ENCODE results near the gene BEND3. TPM values are rescaled to one million over a fixed set of nuclear protein-coding genes. Genes with fewer than 3 reads are reported as not detected.

BEND3 gene
- total RNA-seq, 6 donors from 2014 or later: 2.1 to 5.8 (median 3.1) TPM

GRCh38 chr6:107045826-107046675, 69.3 kb downstream of the BEND3 start:
- ATAC-seq (ENCODE audit: low FRiP score in 2 of 2): no peak
- Histone ChIP-seq H3K9me3 (no peaks in the 10 kb centered on the region), H3K27ac (no peak overlapping the region), H3K36me3 (peaks cover 0 to 45% (median 6%) of the 10 kb centered on the region in 4 donors), H3K4me1 (no peaks in the 10 kb centered on the region), H3K4me3 (no peak overlapping the region), H3K27me3 (no peaks in the 10 kb centered on the region)
- 73 to 78% methylated on average over 10 to 11 of the region's 11 CpGs for WGBS, 2 donors
- TF ChIP-seq POLR2A (IDR thresholded peaks at IDR 0.05): no peak
- TF ChIP-seq POLR2AphosphoS5 (IDR thresholded peaks at IDR 0.05): no peak
- TF ChIP-seq, protein P1, sequence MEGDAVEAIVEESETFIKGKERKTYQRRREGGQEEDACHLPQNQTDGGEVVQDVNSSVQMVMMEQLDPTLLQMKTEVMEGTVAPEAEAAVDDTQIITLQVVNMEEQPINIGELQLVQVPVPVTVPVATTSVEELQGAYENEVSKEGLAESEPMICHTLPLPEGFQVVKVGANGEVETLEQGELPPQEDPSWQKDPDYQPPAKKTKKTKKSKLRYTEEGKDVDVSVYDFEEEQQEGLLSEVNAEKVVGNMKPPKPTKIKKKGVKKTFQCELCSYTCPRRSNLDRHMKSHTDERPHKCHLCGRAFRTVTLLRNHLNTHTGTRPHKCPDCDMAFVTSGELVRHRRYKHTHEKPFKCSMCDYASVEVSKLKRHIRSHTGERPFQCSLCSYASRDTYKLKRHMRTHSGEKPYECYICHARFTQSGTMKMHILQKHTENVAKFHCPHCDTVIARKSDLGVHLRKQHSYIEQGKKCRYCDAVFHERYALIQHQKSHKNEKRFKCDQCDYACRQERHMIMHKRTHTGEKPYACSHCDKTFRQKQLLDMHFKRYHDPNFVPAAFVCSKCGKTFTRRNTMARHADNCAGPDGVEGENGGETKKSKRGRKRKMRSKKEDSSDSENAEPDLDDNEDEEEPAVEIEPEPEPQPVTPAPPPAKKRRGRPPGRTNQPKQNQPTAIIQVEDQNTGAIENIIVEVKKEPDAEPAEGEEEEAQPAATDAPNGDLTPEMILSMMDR (IDR thresholded peaks at IDR 0.05): no peak
- no peak for TF ChIP-seq EP300 (IDR thresholded peaks at IDR 0.05)
- DNase-seq: no peak

DNA sequence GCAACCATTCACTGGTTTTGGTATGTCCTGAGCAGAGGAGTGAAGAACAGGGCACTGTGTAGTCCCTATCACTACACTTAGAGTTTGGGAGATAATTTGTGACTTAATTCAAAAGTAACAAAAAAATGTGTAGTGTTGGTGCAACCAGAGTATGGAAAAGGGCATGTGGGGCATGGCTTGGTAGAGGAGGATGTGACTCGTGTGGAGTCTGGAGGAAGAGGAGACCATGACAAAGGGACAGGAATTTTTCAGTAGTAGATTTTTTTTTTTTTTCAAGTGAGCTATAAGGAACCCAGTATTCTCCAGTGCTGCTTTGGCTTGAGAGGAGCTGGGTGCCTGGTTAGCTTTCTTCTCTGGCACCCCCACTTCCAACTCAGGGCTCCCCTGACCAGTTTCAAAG, 82.2 kb downstream of the BEND3 start:
- H3K36me3 ChIP-seq: peaks cover 0 to 3% (median 0%) of the 10 kb centered on the region in 4 donors
- TF ChIP-seq POLR2A (IDR thresholded peaks at IDR 0.05): no peak
- TF ChIP-seq POLR2AphosphoS5 (IDR thresholded peaks at IDR 0.05): no peak
- no peak overlapping the region for H3K4me3 ChIP-seq
- DNase-seq: no peak
- no peaks in the 10 kb centered on the region for H3K27me3 ChIP-seq
- H3K4me1 ChIP-seq: peaks cover 9 to 15% (median 12%) of the 10 kb centered on the region in 4 donors
- H3K9me3 ChIP-seq: no peaks in the 10 kb centered on the region
- no peak for ATAC-seq (ENCODE audit: low FRiP score in 2 of 2)
- H3K27ac ChIP-seq: no peak overlapping the region
- WGBS, 2 donors: 85 to 94% methylated on average over 1 of the region's 1 CpG

DNA sequence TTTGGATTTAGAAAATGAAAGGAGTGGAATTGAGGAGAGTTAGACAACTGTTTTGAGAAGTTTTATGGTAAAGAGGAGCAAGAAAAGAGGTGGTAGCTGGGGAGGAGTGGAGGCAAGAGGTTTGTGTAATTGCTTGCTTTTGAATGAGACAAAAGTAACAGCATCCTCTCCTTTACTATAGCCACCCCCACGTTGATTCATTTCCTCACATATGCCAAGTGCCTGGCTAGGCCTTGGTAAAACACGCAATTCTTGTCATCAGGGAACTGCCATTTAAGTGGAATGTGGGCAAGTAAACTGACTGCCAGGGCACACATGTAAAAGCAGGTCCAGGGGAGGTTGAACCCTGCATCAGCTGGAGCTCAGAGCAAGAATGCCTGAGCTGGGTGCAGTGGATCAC, 83.3 kb downstream of the BEND3 start:
- ATAC-seq (ENCODE audit: low FRiP score in 2 of 2) (no peak), DNase-seq (no peak)
- WGBS, 2 donors: 78 to 92% methylated on average over 2 of the region's 2 CpGs
- no peaks in the 10 kb centered on the region for H3K27me3 ChIP-seq
- TF ChIP-seq POLR2A (IDR thresholded peaks at IDR 0.05) (no peak), POLR2AphosphoS5 (IDR thresholded peaks at IDR 0.05) (no peak), EP300 (IDR thresholded peaks at IDR 0.05) (no peak)
- TF ChIP-seq, protein P1 (IDR thresholded peaks at IDR 0.05): no peak
- H3K4me1 ChIP-seq: peaks cover 9 to 15% (median 12%) of the 10 kb centered on the region in 4 donors
- peaks cover 0 to 3% (median 0%) of the 10 kb centered on the region in 4 donors for H3K36me3 ChIP-seq
- no peak overlapping the region for H3K4me3 ChIP-seq
- H3K9me3 ChIP-seq: no peaks in the 10 kb centered on the region
- no peak overlapping the region for H3K27ac ChIP-seq

- peaks cover 9 to 15% (median 12%) of the 10 kb centered on the region in 4 donors for H3K4me1 ChIP-seq
- ATAC-seq (ENCODE audit: low FRiP score in 2 of 2) (no peak), DNase-seq (no peak)
- no peaks in the 10 kb centered on the region for H3K9me3 ChIP-seq
- H3K4me3 ChIP-seq: no peak overlapping the region
- 84 to 87% methylated on average over 5 of the region's 5 CpGs for WGBS, 2 donors
- no peak for TF ChIP-seq EP300 (IDR thresholded peaks at IDR 0.05)
- TF ChIP-seq, protein P1 (IDR thresholded peaks at IDR 0.05): no peak
- no peak for TF ChIP-seq POLR2A (IDR thresholded peaks at IDR 0.05)
- no peak for TF ChIP-seq POLR2AphosphoS5 (IDR thresholded peaks at IDR 0.05)
- no peak overlapping the region for H3K27ac ChIP-seq
- no peaks in the 10 kb centered on the region for H3K27me3 ChIP-seq
- peaks cover 0 to 3% (median 0%) of the 10 kb centered on the region in 4 donors for H3K36me3 ChIP-seq
Measured at GRCh38 chr6:107030151-107030550, 85.2 kb downstream of the BEND3 start.

GRCh38 chr6:107026965-107027364, 88.3 kb downstream of the BEND3 start:
- DNase-seq (no peak), ATAC-seq (ENCODE audit: low FRiP score in 2 of 2) (no peak)
- H3K36me3 ChIP-seq: no peaks in the 10 kb centered on the region
- 87 to 92% methylated on average over 8 of the region's 8 CpGs for whole genome bisulfite sequencing, 2 donors
- no peak overlapping the region for H3K27ac ChIP-seq
- peaks cover 9 to 15% (median 12%) of the 10 kb centered on the region in 4 donors for H3K4me1 ChIP-seq
- H3K27me3 ChIP-seq: no peaks in the 10 kb centered on the region
- TF ChIP-seq EP300 (IDR thresholded peaks at IDR 0.05) (no peak), POLR2AphosphoS5 (IDR thresholded peaks at IDR 0.05) (no peak), POLR2A (IDR thresholded peaks at IDR 0.05) (no peak)
- TF ChIP-seq, protein P1 (IDR thresholded peaks at IDR 0.05): no peak
- H3K9me3 ChIP-seq: no peaks in the 10 kb centered on the region
- H3K4me3 ChIP-seq: no peak overlapping the region

All from upper lobe of left lung (tissue), 6 donors.